ENCODE measurements around the gene PML.

DNA sequence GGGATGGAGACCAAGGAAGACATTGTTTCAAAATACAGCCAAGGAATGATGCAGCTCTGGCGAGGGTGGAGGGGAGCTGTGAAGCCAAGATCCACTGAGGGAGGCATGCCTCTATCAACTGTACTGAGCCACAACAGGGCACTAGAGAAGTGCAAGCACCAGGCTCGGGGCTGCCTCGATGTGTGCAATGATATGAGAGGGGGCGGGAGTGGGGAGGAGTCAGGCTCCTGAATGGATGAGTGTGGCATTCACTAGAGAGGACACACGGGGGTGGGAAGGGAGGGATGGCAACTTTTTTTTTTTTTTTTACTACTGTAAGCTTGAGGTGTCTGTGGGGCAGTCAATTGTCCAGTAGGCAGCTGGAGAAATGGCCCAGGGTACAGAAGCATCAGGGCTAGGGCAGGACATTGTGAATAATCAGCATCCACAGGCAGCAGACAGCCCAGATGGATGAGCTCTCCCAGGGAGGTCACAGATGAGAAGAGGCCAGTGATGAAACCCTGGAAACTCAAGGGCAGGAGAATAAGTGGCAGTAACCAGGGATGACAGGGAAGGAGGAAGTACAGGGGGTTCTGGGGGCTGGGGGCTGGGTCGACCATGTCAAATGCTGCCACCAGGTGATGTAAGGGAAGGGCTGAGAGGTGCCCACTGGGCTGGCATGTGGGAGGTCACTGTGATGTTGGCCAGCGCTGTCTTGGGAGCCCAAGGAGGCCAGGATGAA lies 8.3 kb upstream of the PML start:
- TF ChIP-seq, protein P1, sequence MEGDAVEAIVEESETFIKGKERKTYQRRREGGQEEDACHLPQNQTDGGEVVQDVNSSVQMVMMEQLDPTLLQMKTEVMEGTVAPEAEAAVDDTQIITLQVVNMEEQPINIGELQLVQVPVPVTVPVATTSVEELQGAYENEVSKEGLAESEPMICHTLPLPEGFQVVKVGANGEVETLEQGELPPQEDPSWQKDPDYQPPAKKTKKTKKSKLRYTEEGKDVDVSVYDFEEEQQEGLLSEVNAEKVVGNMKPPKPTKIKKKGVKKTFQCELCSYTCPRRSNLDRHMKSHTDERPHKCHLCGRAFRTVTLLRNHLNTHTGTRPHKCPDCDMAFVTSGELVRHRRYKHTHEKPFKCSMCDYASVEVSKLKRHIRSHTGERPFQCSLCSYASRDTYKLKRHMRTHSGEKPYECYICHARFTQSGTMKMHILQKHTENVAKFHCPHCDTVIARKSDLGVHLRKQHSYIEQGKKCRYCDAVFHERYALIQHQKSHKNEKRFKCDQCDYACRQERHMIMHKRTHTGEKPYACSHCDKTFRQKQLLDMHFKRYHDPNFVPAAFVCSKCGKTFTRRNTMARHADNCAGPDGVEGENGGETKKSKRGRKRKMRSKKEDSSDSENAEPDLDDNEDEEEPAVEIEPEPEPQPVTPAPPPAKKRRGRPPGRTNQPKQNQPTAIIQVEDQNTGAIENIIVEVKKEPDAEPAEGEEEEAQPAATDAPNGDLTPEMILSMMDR (IDR thresholded peaks at IDR 0.05): no peak
- TF ChIP-seq POLR2AphosphoS5 (IDR thresholded peaks at IDR 0.05) (no peak), POLR2A (IDR thresholded peaks at IDR 0.05) (no peak), EP300 (IDR thresholded peaks at IDR 0.05) (no peak)

All from stomach (tissue), 4 donors.